PC-9 (cell line): ENCODE data around the gene HKDC1.

Experiments used
- EZH2 ChIP-seq: fragments of 200-600 bp; sonication (generic); IDR thresholded peaks from 2 replicates; pipeline ENCODE4 v1.8.0; 2017; ENCODE audit warnings: antibody characterized with exemption, low read depth
- TF ChIP-seq, protein P1 (sequence below): fragments of 200-600 bp; sonication (generic); conservative IDR thresholded peaks from 2 replicates; pipeline ENCODE4 v1.6.1; 2017; ENCODE audit warnings: mixed run types, antibody characterized with exemption, mild to moderate bottlenecking, moderate library complexity

DNA sequence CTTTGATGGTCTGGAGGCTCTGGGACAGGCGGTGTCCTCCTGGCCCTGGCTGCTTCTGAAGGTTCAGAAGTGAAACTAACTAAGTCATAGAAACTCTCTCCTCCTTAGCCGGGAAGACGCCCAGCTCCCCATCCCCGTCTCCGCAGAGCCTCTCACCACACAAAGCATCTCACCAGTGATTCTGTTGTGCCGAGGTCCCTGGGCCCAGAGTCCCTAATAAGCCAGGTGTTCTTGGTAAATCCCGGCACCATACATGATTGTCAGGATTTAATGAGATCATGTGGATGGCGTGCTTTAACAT, 9.4 kb downstream of the HKDC1 start:
- TF ChIP-seq, protein P1, sequence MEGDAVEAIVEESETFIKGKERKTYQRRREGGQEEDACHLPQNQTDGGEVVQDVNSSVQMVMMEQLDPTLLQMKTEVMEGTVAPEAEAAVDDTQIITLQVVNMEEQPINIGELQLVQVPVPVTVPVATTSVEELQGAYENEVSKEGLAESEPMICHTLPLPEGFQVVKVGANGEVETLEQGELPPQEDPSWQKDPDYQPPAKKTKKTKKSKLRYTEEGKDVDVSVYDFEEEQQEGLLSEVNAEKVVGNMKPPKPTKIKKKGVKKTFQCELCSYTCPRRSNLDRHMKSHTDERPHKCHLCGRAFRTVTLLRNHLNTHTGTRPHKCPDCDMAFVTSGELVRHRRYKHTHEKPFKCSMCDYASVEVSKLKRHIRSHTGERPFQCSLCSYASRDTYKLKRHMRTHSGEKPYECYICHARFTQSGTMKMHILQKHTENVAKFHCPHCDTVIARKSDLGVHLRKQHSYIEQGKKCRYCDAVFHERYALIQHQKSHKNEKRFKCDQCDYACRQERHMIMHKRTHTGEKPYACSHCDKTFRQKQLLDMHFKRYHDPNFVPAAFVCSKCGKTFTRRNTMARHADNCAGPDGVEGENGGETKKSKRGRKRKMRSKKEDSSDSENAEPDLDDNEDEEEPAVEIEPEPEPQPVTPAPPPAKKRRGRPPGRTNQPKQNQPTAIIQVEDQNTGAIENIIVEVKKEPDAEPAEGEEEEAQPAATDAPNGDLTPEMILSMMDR = no peak
- no peak for TF ChIP-seq EZH2
